Stimulated activated memory B cell treated with anti-CD40 and anti-IgM and Interleukin-4, amounts not matched to agents 10 μg/mL and 1 μg/mL and 100 μg/mL, for 72 hours (primary cell): ENCODE data around the gene ANKRA2.

Experiments
- ATAC-seq: fragments of 150-1000 bp; cut with Tn5 transposase; 2 replicates; pipeline ENCODE4 v1.10.0; 2021
- H3K27ac Mint-ChIP-seq: one replicate; pipeline ENCODE4 v1.8.0; 2022; ENCODE audit warnings: mild to moderate bottlenecking, mixed read lengths
- H3K27me3 Mint-ChIP-seq: one replicate; pipeline ENCODE4 v1.8.0; 2022; ENCODE audit warnings: mixed read lengths
- H3K36me3 Mint-ChIP-seq: one replicate; pipeline ENCODE4 v1.8.0; 2022; ENCODE audit warnings: mixed read lengths
- H3K4me1 Mint-ChIP-seq: one replicate; pipeline ENCODE4 v1.8.0; 2022; ENCODE audit warnings: mixed read lengths
- H3K4me3 Mint-ChIP-seq: one replicate; pipeline ENCODE4 v1.8.0; 2022; ENCODE audit warnings: mild to moderate bottlenecking, moderate library complexity, mixed read lengths
- H3K9me3 Mint-ChIP-seq: one replicate; pipeline ENCODE4 v1.8.0; 2022; ENCODE audit warnings: mixed read lengths

Gene ANKRA2

GRCh38 chr5:73565139-73565968 lies at the start of gene ANKRA2, which contains the start of gene UTP15:
Gene ANKRA2, minus strand, starts transcription at chr5:73565639. Its CDS starts 2,758 bp downstream, at chr5:73562881.
Gene UTP15, plus strand, starts transcription at chr5:73565743. Its CDS starts 1,602 bp downstream, at chr5:73567345.
- peak; percentile 99 for ATAC-seq
- Mint-ChIP-seq H3K4me3 (peak within 1 kb of the TSS; percentile 94), H3K27ac (peak within 1 kb of the TSS; percentile 97), H3K9me3 (no peaks in the 10 kb centered on the region), H3K4me1 (peaks cover 22% of the 10 kb centered on the region), H3K27me3 (no peaks in the 10 kb centered on the region), H3K36me3 (peaks cover 14% of the 10 kb centered on the region)

GRCh38 chr5:73615085-73615484 lies 49.6 kb upstream of the ANKRA2 start:
- peaks cover 3% of the 10 kb centered on the region for H3K9me3 Mint-ChIP-seq
- H3K36me3 Mint-ChIP-seq: no peaks in the 10 kb centered on the region
- peaks cover 55% of the 10 kb centered on the region for H3K27me3 Mint-ChIP-seq
- no peak overlapping the region for H3K27ac Mint-ChIP-seq
- H3K4me1 Mint-ChIP-seq: no peaks in the 10 kb centered on the region
- no peak overlapping the region for H3K4me3 Mint-ChIP-seq
- ATAC-seq: no peak

- H3K4me3 Mint-ChIP-seq: no peak overlapping the region
- H3K36me3 Mint-ChIP-seq: no peaks in the 10 kb centered on the region
- H3K9me3 Mint-ChIP-seq: peaks cover 3% of the 10 kb centered on the region
- H3K27ac Mint-ChIP-seq: no peak overlapping the region
- peaks cover 47% of the 10 kb centered on the region for H3K27me3 Mint-ChIP-seq
- ATAC-seq: no peak
- H3K4me1 Mint-ChIP-seq: no peaks in the 10 kb centered on the region
Observed at GRCh38 chr5:73612799-73613198, 47.4 kb upstream of the ANKRA2 start.

GRCh38 chr5:73607228-73607627 lies 41.8 kb upstream of the ANKRA2 start:
- no peaks in the 10 kb centered on the region for H3K36me3 Mint-ChIP-seq
- H3K27ac Mint-ChIP-seq: no peak overlapping the region
- peaks cover 16% of the 10 kb centered on the region for H3K27me3 Mint-ChIP-seq
- no peak overlapping the region for H3K4me3 Mint-ChIP-seq
- peaks cover 3% of the 10 kb centered on the region for H3K9me3 Mint-ChIP-seq
- ATAC-seq: no peak
- H3K4me1 Mint-ChIP-seq: no peaks in the 10 kb centered on the region

- no peak for ATAC-seq
- H3K27ac Mint-ChIP-seq: no peak overlapping the region
- H3K9me3 Mint-ChIP-seq: peaks cover 7% of the 10 kb centered on the region
- H3K4me3 Mint-ChIP-seq: no peak overlapping the region
- no peaks in the 10 kb centered on the region for H3K4me1 Mint-ChIP-seq
- H3K27me3 Mint-ChIP-seq: peaks cover 13% of the 10 kb centered on the region
- H3K36me3 Mint-ChIP-seq: peaks cover 5% of the 10 kb centered on the region
Observed at GRCh38 chr5:73606206-73606753, 40.8 kb upstream of the ANKRA2 start.

- peaks cover 4% of the 10 kb centered on the region for H3K27me3 Mint-ChIP-seq
- no peak for ATAC-seq
- H3K27ac Mint-ChIP-seq: no peak overlapping the region
- H3K9me3 Mint-ChIP-seq: peaks cover 4% of the 10 kb centered on the region
- H3K4me1 Mint-ChIP-seq: no peaks in the 10 kb centered on the region
- H3K4me3 Mint-ChIP-seq: no peak overlapping the region
- peaks cover 5% of the 10 kb centered on the region for H3K36me3 Mint-ChIP-seq
Observed at GRCh38 chr5:73605223-73606087, 40.0 kb upstream of the ANKRA2 start.

GRCh38 chr5:73603998-73604397 lies 38.6 kb upstream of the ANKRA2 start:
- ATAC-seq: no peak
- peaks cover 5% of the 10 kb centered on the region for H3K36me3 Mint-ChIP-seq
- H3K4me1 Mint-ChIP-seq: no peaks in the 10 kb centered on the region
- no peaks in the 10 kb centered on the region for H3K27me3 Mint-ChIP-seq
- H3K4me3 Mint-ChIP-seq: no peak overlapping the region
- H3K27ac Mint-ChIP-seq: no peak overlapping the region
- H3K9me3 Mint-ChIP-seq: peaks cover 4% of the 10 kb centered on the region

- Mint-ChIP-seq H3K9me3 (peaks cover 4% of the 10 kb centered on the region), H3K4me1 (no peaks in the 10 kb centered on the region), H3K27me3 (no peaks in the 10 kb centered on the region), H3K4me3 (no peak overlapping the region), H3K27ac (no peak overlapping the region), H3K36me3 (peaks cover 5% of the 10 kb centered on the region)
- no peak for ATAC-seq
Observed at GRCh38 chr5:73599380-73599779, 33.9 kb upstream of the ANKRA2 start.

GRCh38 chr5:73596705-73597328 lies 31.4 kb upstream of the ANKRA2 start:
- no peaks in the 10 kb centered on the region for H3K27me3 Mint-ChIP-seq
- H3K36me3 Mint-ChIP-seq: peaks cover 3% of the 10 kb centered on the region
- no peaks in the 10 kb centered on the region for H3K4me1 Mint-ChIP-seq
- no peak overlapping the region for H3K4me3 Mint-ChIP-seq
- ATAC-seq: no peak
- peaks cover 3% of the 10 kb centered on the region for H3K9me3 Mint-ChIP-seq
- H3K27ac Mint-ChIP-seq: no peak overlapping the region

- no peak for ATAC-seq
- Mint-ChIP-seq H3K27me3 (no peaks in the 10 kb centered on the region), H3K4me1 (no peaks in the 10 kb centered on the region), H3K4me3 (no peak overlapping the region), H3K27ac (no peak overlapping the region), H3K36me3 (no peaks in the 10 kb centered on the region), H3K9me3 (no peaks in the 10 kb centered on the region)
Observed at GRCh38 chr5:73592551-73592950, 27.1 kb upstream of the ANKRA2 start.

GRCh38 chr5:73591698-73592501 lies 26.5 kb upstream of the ANKRA2 start:
- no peak overlapping the region for H3K4me3 Mint-ChIP-seq

GRCh38 chr5:73591102-73591695 lies 25.8 kb upstream of the ANKRA2 start:
- no peak for ATAC-seq
- Mint-ChIP-seq H3K27ac (no peak overlapping the region), H3K4me3 (no peak overlapping the region), H3K36me3 (peaks cover 3% of the 10 kb centered on the region), H3K27me3 (no peaks in the 10 kb centered on the region), H3K9me3 (no peaks in the 10 kb centered on the region), H3K4me1 (no peaks in the 10 kb centered on the region)

More at GRCh38 chr5:73591698-73592501, 26.5 kb upstream of the ANKRA2 start:
- Mint-ChIP-seq H3K4me1 (no peaks in the 10 kb centered on the region), H3K27me3 (no peaks in the 10 kb centered on the region), H3K27ac (no peak overlapping the region), H3K36me3 (no peaks in the 10 kb centered on the region), H3K9me3 (no peaks in the 10 kb centered on the region)
- ATAC-seq: no peak

GRCh38 chr5:73587923-73588322 lies 22.5 kb upstream of the ANKRA2 start:
- H3K27me3 Mint-ChIP-seq: no peaks in the 10 kb centered on the region
- H3K4me3 Mint-ChIP-seq: no peak overlapping the region
- ATAC-seq: no peak
- no peaks in the 10 kb centered on the region for H3K4me1 Mint-ChIP-seq
- H3K27ac Mint-ChIP-seq: no peak overlapping the region
- no peaks in the 10 kb centered on the region for H3K9me3 Mint-ChIP-seq
- peaks cover 4% of the 10 kb centered on the region for H3K36me3 Mint-ChIP-seq
